Ovary (tissue), 3 donors: ENCODE measurements around the gene PGGHG.

Experiments
- POLR2A ChIP-seq: fragments of 450-650 bp; IDR thresholded peaks from one replicate; pipeline ENCODE4 v1.6.1; 2017; ENCODE audit warnings: antibody characterized with exemption, mild to moderate bottlenecking, moderate library complexity
- TF ChIP-seq, protein P1 (sequence below), 3 donors: fragments of 450-650 bp in 2 of 3; fragments of 200-600 bp in 1 of 3; IDR thresholded peaks; one replicate each; pipeline versions ENCODE4 v1.5.1 to v1.8.0; 2016 to 2022; ENCODE audit warnings: antibody characterized with exemption in 3 of 3, mild to moderate bottlenecking in 1 of 3
- donor health status: DM: no; HTN: no; CAD: no.

DNA sequence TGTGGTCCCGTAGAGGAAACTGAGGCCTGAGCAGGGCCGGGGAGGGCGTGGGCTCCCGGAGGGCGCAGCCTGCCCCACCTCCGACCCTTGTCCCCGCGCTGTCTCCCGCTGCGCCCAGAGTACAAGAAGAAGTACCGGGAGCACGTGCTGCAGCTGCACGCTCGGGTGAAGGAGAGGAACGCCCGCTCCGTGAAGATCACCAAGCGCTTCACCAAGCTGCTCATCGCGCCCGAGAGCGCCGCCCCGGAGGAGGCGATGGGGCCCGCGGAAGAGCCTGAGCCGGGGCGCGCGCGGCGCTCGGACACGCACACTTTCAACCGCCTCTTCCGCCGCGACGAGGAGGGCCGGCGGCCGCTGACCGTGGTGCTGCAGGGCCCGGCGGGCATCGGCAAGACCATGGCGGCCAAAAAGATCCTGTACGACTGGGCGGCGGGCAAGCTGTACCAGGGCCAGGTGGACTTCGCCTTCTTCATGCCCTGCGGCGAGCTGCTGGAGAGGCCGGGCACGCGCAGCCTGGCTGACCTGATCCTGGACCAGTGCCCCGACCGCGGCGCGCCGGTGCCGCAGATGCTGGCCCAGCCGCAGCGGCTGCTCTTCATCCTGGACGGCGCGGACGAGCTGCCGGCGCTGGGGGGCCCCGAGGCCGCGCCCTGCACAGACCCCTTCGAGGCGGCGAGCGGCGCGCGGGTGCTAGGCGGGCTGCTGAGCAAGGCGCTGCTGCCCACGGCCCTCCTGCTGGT is 8.8 kb upstream of the PGGHG start:
- TF ChIP-seq, protein P1, sequence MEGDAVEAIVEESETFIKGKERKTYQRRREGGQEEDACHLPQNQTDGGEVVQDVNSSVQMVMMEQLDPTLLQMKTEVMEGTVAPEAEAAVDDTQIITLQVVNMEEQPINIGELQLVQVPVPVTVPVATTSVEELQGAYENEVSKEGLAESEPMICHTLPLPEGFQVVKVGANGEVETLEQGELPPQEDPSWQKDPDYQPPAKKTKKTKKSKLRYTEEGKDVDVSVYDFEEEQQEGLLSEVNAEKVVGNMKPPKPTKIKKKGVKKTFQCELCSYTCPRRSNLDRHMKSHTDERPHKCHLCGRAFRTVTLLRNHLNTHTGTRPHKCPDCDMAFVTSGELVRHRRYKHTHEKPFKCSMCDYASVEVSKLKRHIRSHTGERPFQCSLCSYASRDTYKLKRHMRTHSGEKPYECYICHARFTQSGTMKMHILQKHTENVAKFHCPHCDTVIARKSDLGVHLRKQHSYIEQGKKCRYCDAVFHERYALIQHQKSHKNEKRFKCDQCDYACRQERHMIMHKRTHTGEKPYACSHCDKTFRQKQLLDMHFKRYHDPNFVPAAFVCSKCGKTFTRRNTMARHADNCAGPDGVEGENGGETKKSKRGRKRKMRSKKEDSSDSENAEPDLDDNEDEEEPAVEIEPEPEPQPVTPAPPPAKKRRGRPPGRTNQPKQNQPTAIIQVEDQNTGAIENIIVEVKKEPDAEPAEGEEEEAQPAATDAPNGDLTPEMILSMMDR (IDR thresholded peaks at IDR 0.05), result no peak
- no peak for TF ChIP-seq POLR2A
